HG02884 (cell line): ENCODE data around the gene P3H2.
"Not testable (repeated sequence)": the region's sequence is repeated elsewhere in the genome, so short reads cannot be mapped to it uniquely, and the experiment has no call there.

ENCODE experiments used
- ATAC-seq: cut with Tn5 transposase; IDR thresholded peaks from one replicate; pipeline ENCODE4 v1.9.1; 2021; ENCODE audit warnings: mild to moderate bottlenecking, moderate library complexity; ENCODE audit not compliant: unreplicated experiment

Gene P3H2

DNA sequence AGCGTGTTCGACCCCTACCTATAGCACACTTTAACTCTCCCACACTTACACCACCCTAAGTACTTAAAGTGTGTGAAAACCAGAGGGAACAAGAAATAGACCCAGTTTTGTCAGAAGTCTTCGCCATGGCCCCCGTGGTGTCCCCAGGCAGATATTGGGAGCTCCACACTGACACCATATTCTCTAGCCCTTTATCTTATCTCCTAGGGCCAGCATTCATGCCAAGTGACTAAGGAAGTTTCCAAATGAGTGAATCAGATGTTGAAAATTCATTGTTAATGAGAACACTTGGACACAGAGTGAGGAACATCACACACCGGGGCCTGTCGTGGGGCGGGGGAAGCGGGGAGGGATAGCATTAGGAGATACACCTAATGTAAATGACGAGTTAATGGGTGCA is 31.8 kb downstream of the P3H2 start:
- no peak for ATAC-seq

DNA sequence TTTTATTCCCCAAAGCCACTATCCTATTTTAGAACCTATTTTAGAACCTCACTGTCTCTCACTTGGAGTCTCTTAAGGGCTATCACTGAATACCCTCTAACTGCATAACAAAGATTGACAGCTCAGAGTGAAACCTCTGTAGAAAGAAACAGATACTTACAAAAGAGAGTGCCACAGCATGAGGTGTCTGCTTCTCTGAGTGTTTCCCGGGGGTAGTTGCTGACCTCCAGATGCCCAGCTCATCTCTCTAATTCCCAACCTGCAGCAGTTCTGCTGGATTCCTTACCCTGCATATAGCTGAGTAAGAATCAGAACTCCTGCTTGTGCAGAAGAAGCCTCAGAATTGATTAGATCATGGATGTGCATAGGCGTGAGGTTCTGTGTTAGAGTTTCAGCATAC is 34.5 kb downstream of the P3H2 start:
- peak; percentile 66 for ATAC-seq

DNA sequence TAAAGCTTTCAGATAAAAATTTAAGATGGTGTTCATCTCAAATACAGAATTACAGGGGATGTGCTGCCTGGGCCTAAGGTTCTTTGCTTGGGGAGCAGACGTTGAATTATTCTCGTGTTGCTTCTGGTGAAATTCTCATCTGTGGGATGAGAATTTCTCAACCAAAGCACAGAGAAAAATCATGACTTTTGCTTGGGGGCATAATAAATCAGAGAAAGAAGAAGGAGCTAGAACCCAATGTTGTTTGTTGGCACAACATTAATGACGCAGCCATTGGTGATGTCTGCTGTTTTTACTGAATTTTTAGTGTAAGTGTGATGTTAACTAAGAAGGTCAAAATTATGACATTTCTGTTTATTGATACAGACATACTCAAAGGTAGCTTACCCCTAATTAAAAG is 35.7 kb downstream of the P3H2 start:
- no peak for ATAC-seq

DNA sequence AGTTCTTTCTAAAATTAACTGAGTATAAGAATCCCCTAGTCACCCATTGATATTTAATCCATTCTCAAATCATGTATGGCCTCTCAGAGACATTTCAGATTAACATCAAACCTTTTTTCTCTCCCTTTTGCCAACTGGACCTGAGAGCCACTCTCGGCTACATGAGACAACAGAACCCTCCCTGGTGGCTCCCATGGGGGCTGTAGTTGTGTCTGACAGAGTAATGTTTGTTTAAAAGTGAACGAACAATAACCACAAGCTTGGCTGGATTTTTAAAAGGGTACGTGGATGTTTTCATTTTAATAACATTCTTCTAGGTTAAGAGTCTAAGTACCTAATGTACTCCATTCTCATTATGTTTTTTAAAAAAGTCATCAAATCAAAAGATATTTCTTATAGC is 37.1 kb downstream of the P3H2 start:
- no peak for ATAC-seq

DNA sequence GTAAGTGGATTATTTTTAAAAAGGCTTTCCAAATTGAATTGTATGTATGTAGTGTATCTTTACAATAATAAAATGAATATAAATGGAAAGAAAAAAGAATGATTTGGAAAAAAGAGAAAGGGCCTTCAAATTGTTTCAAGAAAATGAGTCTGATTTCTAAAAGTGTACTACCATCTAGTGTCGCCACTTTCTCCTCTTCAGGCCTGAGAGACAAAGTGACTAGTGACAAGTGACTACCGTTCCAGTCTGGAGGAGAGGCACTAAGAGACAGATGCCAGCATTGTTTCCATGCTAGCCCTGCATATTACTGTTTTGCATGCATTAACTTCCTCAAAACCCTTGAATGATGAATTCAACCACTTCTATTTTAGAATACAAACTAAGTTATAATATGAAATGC is 39.3 kb downstream of the P3H2 start:
- ATAC-seq, result no peak

DNA sequence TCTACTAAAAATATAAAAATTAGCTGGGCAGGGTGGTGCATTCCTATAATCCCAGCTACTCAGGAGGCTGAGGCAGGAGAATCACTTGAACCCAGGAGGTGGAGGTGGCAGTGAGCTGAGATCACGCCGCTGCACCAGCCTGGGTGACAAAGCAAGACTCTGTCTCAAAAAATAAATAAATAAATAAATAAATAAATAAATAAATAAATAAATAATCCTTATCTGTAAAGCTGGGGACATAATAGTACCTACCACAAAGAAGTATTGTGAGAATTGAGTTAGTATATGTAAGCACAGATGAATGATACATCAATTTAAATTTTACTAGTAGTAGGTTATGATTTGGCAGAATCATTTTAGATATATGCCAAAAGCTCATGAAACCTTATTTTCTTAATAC is 41.5 kb downstream of the P3H2 start:
- not testable (repeated sequence) for ATAC-seq

DNA sequence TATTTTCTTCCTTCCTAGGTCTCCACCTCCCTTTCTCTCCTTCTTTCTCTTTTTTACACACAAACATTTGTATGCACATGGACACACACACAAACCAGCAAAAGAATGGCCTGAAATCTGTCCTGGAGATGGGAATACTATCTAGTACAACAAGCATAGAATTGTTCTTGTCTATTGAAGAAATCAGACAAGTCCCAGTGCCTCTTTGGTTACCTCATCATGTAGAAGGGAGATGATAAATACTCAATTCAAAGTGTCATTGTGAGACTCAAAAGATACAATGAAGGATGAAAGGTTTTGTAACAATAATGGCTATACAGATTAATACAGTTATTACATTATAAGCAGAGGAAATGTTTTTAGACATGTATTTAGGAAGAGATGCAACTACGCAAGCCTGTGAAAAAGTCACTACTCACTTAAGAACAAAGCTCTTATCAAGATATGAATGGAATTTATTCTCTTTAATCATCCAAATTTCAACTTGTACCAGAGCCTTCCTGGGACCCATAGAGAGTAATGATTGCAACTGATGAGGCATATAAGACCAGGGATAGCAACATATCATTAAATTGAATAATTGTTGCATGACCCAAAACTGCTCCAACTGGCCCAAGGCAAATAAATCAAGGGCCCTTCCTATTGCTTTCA is 43.2 kb downstream of the P3H2 start:
- ATAC-seq, result no peak

DNA sequence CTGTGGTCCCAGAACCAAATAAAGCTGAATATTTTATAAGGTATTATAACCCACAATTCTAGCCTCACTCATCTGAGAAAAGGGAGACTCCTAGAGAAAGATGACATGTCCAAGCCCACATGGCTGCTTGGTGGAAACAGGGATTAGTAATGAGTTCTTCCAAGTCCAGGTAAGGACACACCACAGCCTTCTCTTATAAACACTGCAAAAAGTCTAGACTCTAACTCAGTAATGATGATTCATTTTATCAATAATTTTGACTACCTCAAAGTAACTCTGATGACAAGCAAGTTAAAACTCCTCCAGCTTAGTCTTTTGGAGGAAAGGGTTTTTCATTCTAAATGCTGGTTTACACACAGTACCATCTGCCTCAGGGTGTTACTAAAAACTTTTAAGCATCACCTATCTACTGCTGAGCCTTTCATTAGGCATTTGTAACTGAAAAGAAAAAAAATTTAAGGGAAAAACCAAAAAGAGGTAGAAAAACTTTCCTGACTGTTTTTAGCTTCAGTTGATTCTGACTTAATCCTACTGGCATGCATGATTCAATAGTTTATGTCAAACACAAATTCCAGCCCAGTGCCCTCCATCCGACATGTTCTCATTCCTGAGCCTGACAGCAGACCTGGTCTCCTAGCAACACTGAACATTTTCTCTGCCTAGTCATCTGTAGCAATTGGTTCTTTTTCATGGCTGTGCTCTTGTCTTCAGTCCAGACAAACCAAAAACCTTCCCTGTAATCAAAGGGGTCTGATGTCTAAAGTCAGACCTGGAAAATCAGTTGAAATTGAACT is 43.9 kb downstream of the P3H2 start:
- ATAC-seq, result no peak

DNA sequence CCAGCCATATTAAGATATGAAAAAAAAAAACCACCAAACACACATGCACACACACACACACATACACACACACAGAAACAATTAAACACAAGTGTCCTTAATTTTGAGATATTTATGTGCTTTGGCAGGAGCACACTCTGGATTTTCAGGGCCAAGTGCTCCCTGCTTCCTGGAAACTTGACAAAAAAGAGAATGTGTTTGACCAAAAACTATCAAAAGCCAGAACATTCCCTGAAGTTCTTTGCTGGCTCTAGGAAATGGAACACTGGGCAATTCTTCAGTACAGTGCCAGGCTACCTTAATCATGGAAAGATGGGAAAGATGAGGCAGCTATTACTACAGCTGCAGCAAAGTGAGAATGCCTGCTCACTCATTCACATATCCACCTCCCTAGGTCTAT is 44.6 kb downstream of the P3H2 start:
- ATAC-seq, result no peak

DNA sequence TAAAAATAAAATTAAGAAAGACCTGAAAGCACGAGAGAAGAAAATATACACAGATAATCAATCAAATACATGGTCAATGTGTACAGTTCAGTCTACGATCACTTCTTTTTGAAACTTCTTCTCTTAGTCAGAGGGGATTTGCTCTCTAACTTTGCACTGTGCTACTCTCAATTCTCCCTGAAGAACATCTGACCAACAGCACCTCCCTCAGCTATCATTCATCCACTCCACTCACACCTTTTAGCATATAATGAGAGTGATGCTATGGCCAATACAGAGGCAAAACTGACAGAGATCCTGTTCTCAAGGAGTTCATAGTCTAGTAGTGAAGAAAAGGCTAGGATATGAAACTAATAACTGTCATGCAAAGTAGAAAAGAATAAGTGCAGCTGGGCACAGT is 45.9 kb downstream of the P3H2 start:
- no peak for ATAC-seq

DNA sequence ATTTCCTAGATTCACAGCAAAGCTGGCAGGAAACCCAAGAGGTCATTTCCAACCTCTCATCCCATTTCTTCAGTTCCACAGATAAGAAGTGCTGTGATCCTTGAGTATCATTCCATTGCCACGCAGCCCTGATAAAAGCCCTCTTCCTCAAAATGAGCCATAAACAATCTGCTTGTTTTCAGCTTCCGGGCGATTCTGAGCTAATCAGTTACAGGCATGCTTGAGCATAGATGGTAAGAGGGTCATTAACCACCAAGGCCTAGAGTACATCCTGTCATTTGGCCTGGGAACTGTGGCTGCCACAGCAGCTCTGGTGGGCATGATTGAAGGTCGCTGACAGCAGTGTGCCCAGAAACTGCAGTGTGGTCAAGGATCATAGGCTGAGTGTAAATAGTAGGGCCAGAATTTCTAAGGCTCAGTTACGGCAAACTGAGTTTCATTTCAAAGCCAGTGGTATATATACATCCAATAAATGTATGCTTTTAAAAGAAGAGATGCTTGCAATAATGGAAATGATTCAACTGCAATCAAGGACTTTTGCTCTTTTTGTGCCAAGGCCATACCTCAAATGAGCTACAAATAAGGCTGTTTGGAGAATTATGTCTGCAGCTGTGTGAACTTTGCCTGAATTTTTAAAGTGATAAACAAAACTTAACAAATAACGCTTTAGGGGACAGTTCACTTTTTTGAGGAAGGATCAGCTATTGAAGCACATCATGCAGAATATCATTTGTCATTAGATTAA is 47.3 kb downstream of the P3H2 start:
- ATAC-seq, result no peak

DNA sequence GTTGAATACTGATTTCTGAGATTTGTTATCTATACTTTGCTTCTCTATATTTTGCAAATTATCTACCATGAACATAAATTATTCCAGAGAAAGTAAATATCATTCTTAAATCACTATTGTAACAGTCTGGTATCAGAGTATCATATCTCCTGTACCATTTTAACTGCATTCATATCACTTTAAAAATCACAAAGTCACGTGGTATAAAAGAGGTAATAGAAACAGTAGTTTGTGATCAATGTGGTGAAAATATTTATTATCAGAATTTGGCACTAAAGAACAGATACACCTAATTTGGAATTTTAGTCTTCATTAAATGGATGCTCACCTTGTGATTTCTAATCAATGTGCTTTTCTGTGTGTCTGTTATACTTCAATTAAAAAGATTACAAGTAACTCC is 47.8 kb downstream of the P3H2 start:
- no peak for ATAC-seq

DNA sequence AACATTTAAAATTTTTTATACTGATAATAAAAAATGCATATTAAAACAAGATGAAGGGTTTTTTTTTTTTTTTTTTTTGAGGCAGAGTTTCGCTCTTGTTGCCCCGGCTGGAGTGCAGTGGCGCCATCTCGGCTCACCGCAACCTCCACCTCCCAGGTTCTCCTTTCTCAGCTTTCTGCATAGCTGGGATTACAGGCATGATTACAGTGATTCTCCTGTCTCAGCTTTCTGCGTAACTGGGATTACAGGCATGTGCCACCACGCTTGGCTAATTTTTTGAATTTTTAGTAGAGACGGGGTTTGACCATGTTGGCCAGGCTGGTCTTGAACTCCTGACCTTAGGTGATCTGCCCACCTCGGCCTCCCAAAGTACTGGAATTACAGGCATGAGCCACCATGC is 48.8 kb downstream of the P3H2 start:
- not testable (repeated sequence) for ATAC-seq

DNA sequence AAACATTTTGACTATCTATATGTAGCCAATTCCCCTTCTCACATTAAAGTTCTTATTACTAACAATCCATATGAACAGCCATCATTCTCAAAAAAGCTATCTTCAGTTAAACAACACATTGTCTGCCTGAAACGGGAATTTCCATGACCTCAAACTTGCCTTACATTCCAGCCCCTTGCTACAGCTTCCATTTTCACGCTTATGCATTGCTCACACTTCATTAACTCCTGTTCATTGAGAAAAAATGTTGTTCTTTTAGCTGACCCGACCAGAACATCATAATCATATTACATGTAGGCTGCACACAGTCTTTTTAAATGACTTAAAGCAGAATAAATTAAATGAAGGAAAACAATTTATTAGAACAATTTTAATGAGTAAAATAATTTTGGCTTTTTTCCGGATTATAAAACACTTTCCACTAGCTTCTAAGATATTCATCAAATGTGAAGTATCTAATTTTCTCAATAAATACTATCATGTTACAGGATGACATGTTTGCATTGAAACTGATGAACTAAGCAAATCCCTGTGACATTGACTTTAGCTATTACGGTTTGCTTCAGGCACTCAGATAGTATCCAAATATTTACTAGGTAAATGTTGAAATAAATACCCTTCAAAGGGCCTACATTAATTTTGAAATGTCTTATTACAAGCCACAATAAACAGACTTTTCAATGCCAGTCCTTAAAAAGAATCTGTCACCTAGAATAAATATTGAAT is 49.9 kb downstream of the P3H2 start:
- no peak for ATAC-seq

DNA sequence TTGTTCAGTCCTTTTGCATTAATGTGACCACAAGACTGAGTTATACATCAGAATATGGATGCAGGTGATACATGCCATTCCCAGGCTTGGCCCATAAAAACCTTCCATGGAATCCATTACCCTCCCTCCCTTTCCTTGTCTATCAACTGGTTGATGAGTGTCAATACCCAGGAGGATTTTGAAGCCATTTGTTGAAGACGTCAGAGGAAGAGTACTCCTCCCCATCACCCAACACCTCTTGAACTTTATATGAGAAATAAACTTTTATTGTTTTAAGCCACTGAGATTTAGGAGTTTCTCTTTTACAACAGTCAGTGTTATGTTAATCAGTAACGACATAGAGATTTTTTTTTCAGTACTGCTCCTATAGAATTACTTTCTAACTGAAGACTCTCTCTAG is 55.5 kb downstream of the P3H2 start:
- no peak for ATAC-seq

DNA sequence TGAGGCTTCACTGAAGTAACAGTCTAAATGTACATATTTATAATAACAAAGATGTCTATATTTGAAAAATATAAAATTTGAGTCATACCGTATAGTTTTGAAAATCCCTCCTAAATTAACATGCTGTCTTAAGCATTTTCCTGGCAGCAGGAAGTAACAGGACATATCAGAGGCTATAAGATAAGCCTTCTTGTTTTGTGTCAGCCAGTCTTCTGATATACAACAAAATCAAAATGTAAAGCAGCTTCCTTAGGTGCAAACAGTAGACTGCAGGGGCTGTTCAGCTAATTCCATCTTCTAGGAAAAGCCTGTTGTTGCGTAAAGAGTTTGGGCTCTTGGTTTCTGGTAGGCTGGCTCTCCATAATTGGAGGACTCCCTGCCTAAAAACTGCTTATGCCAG is 56.0 kb downstream of the P3H2 start:
- no peak for ATAC-seq

DNA sequence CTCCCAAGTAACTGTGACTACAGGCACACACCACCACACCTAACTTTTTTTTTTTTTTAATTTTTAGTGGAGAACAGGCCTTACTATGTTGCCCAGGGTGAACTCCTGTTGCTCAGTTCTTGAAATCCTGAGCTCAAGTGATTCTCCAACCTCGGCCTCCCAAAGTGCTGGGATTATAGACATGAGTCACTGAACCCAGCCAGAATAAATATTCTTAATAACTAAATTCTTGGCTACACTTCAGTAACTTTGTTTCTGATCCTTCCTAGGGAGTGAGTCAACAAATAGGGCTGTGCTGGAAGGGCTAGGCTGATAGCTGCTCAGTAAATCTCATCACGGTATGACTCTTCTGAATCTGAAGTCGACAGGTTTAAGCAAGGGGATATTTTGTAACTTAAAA is 56.6 kb downstream of the P3H2 start:
- ATAC-seq, result no peak

DNA sequence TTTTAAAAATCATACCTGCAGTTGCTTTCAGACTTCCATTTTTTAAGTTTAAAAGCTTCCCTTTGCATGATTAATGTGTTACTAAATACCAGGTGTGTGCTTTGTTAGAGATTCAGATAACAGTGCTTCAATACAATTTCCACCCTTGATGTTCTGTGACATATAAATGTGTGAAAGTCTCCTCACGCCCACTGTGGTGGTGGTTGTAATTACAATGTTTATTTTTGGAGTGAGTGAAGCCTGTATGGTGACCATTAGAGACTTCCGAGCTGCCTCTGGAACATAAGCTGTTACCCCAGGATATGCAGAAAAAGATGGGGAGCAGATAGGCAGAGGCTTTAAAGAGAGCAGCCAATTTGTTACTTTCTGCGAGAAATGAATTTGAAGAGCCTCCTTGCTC is 57.2 kb downstream of the P3H2 start:
- ATAC-seq, result no peak

DNA sequence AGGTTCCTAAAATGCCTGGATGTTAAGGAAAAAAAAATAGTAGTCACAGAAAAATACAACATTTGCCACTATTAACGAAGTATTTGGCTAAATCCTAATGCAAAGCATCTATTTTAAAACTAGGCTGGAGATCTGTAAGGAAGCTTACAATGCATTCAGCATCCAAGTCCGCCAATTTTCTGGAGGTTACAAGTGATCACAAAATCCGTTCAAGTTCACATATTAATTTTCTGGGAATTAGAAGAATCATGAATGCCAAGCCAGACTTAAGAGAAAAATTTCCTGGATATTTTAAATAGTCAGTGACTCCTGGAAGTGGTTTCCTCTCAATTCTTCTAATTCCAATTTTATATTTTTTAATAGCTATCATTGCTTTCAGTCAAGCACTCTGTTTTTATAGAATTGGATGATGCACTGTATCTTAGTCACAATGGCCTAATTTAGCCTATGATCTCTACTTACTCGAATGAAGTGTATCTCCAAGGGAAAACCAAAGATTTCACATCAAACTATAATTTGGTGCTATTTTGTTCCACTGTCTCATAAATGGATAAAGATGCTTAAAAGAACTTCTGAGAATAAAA is 60.4 kb downstream of the P3H2 start:
- no peak for ATAC-seq

DNA sequence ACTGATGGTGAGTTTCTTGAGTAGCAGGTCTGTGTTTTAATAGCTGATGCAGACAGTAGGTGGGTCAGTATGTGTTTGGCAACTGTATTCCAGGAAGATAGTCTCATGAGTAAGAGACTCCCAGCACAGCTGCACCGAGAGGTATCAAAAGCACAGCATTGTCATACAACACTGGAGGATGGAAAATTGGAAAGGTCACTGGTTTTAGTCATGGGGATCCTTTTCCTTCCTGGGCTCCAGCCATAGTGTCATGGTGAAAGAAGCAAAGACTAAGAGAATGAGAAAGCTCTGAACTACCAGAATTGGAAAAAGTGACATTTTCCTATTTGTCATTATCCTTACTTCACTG is 61.5 kb downstream of the P3H2 start:
- no peak for ATAC-seq
